HepG2 (cell line): ENCODE data around the gene BCAT1.

ENCODE experiments used
- EZH2 ChIP-seq: conservative IDR thresholded peaks from 2 replicates; pipeline ENCODE4 v1.6.1; 2012; ENCODE audit warnings: mild to moderate bottlenecking, low read depth, low read length, moderate library complexity
- POLR2AphosphoS5 ChIP-seq: IDR thresholded peaks from 2 replicates; pipeline ENCODE4 v1.6.1; 2012; ENCODE audit warnings: low read depth, low read length
- ZNF484 ChIP-seq: sonication (generic); formaldehyde crosslinking; IDR thresholded peaks from 2 replicates; pipeline ENCODE4 v1.5.1; 2020; ENCODE audit warnings: mild to moderate bottlenecking, low read depth, missing genetic modification reagents, borderline replicate concordance
- ZNF570 ChIP-seq: sonication (generic); formaldehyde crosslinking; IDR thresholded peaks from 2 replicates; pipeline ENCODE4 v1.4.0; 2020; ENCODE audit warnings: mild to moderate bottlenecking, missing genetic modification reagents, borderline replicate concordance
- ZNF607 ChIP-seq: sonication (generic); formaldehyde crosslinking; IDR thresholded peaks from 2 replicates; pipeline ENCODE4 v1.5.1; 2020; ENCODE audit warnings: missing genetic modification reagents, mild to moderate bottlenecking, borderline replicate concordance
- ZNF839 ChIP-seq: sonication (generic); formaldehyde crosslinking; IDR thresholded peaks from 2 replicates; pipeline ENCODE4 v1.4.0; 2020; ENCODE audit warnings: missing genetic modification reagents, mild to moderate bottlenecking, borderline replicate concordance
- TF ChIP-seq, protein P1 (sequence below): sonication (generic); formaldehyde crosslinking; IDR thresholded peaks from 2 replicates; pipeline ENCODE4 v1.5.0; 2020; ENCODE audit warnings: mild to moderate bottlenecking, missing genetic modification reagents, moderate library complexity
- TF ChIP-seq, protein P2 (sequence below): sonication (generic); formaldehyde crosslinking; IDR thresholded peaks from 2 replicates; pipeline ENCODE4 v1.4.0; 2020; ENCODE audit warnings: missing genetic modification reagents
- TF ChIP-seq, protein P3 (sequence below): sonication (generic); formaldehyde crosslinking; IDR thresholded peaks from 2 replicates; pipeline ENCODE4 v1.4.0; 2020; ENCODE audit warnings: mild to moderate bottlenecking, missing genetic modification reagents
- TF ChIP-seq, protein P4 (sequence below): sonication (generic); formaldehyde crosslinking; conservative IDR thresholded peaks from 2 replicates; pipeline ENCODE4 v1.4.0; 2020; ENCODE audit warnings: missing genetic modification reagents

DNA sequence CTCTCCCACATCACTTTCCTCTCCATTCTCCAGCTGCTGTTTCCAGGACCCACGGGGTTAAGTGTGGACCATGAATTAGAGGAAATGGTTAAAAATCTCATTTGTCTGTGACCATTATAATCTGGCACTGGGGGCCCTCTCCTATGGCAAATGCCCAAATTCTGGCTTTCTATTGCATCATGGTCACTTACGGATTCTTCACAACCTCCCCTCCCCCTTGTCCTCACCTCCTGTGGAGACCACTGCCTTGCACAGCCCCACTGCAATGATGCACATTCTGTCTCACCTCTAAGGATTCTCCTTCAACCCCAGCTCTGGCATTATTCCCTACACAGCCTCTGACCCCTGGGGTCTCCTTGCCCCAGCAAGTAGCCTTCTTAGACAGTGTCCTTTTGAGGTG lies 18.9 kb downstream of the BCAT1 start:
- TF ChIP-seq, protein P1, sequence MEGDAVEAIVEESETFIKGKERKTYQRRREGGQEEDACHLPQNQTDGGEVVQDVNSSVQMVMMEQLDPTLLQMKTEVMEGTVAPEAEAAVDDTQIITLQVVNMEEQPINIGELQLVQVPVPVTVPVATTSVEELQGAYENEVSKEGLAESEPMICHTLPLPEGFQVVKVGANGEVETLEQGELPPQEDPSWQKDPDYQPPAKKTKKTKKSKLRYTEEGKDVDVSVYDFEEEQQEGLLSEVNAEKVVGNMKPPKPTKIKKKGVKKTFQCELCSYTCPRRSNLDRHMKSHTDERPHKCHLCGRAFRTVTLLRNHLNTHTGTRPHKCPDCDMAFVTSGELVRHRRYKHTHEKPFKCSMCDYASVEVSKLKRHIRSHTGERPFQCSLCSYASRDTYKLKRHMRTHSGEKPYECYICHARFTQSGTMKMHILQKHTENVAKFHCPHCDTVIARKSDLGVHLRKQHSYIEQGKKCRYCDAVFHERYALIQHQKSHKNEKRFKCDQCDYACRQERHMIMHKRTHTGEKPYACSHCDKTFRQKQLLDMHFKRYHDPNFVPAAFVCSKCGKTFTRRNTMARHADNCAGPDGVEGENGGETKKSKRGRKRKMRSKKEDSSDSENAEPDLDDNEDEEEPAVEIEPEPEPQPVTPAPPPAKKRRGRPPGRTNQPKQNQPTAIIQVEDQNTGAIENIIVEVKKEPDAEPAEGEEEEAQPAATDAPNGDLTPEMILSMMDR, result no peak
- TF ChIP-seq, protein P2, sequence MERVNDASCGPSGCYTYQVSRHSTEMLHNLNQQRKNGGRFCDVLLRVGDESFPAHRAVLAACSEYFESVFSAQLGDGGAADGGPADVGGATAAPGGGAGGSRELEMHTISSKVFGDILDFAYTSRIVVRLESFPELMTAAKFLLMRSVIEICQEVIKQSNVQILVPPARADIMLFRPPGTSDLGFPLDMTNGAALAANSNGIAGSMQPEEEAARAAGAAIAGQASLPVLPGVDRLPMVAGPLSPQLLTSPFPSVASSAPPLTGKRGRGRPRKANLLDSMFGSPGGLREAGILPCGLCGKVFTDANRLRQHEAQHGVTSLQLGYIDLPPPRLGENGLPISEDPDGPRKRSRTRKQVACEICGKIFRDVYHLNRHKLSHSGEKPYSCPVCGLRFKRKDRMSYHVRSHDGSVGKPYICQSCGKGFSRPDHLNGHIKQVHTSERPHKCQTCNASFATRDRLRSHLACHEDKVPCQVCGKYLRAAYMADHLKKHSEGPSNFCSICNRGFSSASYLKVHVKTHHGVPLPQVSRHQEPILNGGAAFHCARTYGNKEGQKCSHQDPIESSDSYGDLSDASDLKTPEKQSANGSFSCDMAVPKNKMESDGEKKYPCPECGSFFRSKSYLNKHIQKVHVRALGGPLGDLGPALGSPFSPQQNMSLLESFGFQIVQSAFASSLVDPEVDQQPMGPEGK (CRISPR knock-in tag), result no peak
- TF ChIP-seq ZNF839 (no peak), POLR2AphosphoS5 (no peak), ZNF570 (CRISPR knock-in tag) (no peak), EZH2 (no peak), ZNF484 (no peak), ZNF607 (CRISPR knock-in tag) (no peak)
- TF ChIP-seq, protein P3, sequence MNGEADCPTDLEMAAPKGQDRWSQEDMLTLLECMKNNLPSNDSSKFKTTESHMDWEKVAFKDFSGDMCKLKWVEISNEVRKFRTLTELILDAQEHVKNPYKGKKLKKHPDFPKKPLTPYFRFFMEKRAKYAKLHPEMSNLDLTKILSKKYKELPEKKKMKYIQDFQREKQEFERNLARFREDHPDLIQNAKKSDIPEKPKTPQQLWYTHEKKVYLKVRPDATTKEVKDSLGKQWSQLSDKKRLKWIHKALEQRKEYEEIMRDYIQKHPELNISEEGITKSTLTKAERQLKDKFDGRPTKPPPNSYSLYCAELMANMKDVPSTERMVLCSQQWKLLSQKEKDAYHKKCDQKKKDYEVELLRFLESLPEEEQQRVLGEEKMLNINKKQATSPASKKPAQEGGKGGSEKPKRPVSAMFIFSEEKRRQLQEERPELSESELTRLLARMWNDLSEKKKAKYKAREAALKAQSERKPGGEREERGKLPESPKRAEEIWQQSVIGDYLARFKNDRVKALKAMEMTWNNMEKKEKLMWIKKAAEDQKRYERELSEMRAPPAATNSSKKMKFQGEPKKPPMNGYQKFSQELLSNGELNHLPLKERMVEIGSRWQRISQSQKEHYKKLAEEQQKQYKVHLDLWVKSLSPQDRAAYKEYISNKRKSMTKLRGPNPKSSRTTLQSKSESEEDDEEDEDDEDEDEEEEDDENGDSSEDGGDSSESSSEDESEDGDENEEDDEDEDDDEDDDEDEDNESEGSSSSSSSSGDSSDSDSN, result no peak
- TF ChIP-seq, protein P4, sequence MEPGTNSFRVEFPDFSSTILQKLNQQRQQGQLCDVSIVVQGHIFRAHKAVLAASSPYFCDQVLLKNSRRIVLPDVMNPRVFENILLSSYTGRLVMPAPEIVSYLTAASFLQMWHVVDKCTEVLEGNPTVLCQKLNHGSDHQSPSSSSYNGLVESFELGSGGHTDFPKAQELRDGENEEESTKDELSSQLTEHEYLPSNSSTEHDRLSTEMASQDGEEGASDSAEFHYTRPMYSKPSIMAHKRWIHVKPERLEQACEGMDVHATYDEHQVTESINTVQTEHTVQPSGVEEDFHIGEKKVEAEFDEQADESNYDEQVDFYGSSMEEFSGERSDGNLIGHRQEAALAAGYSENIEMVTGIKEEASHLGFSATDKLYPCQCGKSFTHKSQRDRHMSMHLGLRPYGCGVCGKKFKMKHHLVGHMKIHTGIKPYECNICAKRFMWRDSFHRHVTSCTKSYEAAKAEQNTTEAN, result no peak
